GM12878 (cell line): ENCODE data around the gene PILRB. TPM values are rescaled to one million over a fixed set of nuclear protein-coding genes. Genes with fewer than 3 reads are reported as not detected.
"Not testable (repeated sequence)": the region's sequence is repeated elsewhere in the genome, so short reads cannot be mapped to it uniquely, and the experiment has no call there.

Source experiments
- ATAC-seq: fragments of 200-7000 bp; cut with Tn5 transposase; 3 replicates; pipeline ENCODE4 v1.9.1; 2020; ENCODE audit warnings: mild to moderate bottlenecking, moderate library complexity
- BruUV-seq: library from RNA; stranded (reverse); fragments of 400-500 nt; replicated peaks from 2 replicates; lab custom pipeline; 2021; lab: Mats Ljungman, UMichigan
- CTCF ChIA-PET: fragments of 300-600 bp; sonication (Branson Sonifier 250); formaldehyde crosslinking; extraction: SDS; loops from one replicate; lab custom pipeline; 2021; ENCODE audit warnings: inconsistent platforms; lab: Yijun Ruan, JAX
- POLR2A ChIA-PET: fragments of 350-600 bp; formaldehyde crosslinking; extraction: SDS; loops from one replicate; lab custom pipeline; 2021; ENCODE audit warnings: inconsistent platforms; lab: Charles Lee
- RAD21 ChIA-PET: fragments of 300-600 bp; sonication (Branson Sonifier 250); formaldehyde crosslinking; loops from one replicate; lab custom pipeline; 2023; ENCODE audit warnings: antibody characterized with exemption; ENCODE audit not compliant: unreplicated experiment; lab: Charles Lee
- SMC1A ChIA-PET: fragments of 300-600 bp; sonication (Branson Sonifier 250); formaldehyde crosslinking; loops from one replicate; lab custom pipeline; 2023; ENCODE audit not compliant: unreplicated experiment, uncharacterized antibody; lab: Charles Lee
- DNase-seq: peaks from one replicate; pipeline ENCODE4 v3.0.0-alpha.2; 2011; ENCODE audit warnings: low read depth, low spot score
- FAIRE-seq: peaks from 3 replicates; lab custom pipeline; 2011; peaks lifted over from hg19 to GRCh38; lab: Jason Lieb, UNC
- H2AFZ ChIP-seq: 2 replicates; pipeline ENCODE4 v1.6.0; 2011; ENCODE audit warnings: low read depth, low read length, control low read depth; ENCODE audit not compliant: control insufficient read depth
- H3K27ac ChIP-seq: 2 replicates; pipeline ENCODE4 v1.5.1; 2011; ENCODE audit warnings: control low read depth; ENCODE audit not compliant: control insufficient read depth, insufficient read depth
- H3K27me3 ChIP-seq, 2 experiments: replicated peaks in 1 of 2; 2 replicates each; pipeline versions ENCODE4 v1.6.0 to v1.6.1; 2011; ENCODE audit warnings: low read length in 1 of 2; ENCODE audit not compliant: control insufficient read depth in 2 of 2, insufficient read depth in 2 of 2
- H3K36me3 ChIP-seq, 2 experiments: 2 replicates each; pipeline ENCODE4 v1.5.1; 2011; ENCODE audit warnings: low read length in 1 of 2; ENCODE audit not compliant: control insufficient read depth in 2 of 2, insufficient read depth in 2 of 2
- H3K4me1 ChIP-seq: 2 replicates; pipeline ENCODE4 v1.6.1; 2011; ENCODE audit warnings: mild to moderate bottlenecking, low read length, moderate library complexity, mixed read lengths; ENCODE audit not compliant: control insufficient read depth, insufficient read depth
- H3K4me2 ChIP-seq: 2 replicates; pipeline ENCODE4 v1.6.0; 2011; ENCODE audit warnings: control low read depth; ENCODE audit not compliant: control insufficient read depth, insufficient read depth
- H3K4me3 ChIP-seq: fragments of 200-600 bp; sonication (generic); 2 replicates; pipeline ENCODE4 v1.5.1; 2016
- H3K79me2 ChIP-seq: 2 replicates; pipeline ENCODE4 v1.6.0; 2011; ENCODE audit warnings: low read length; ENCODE audit not compliant: control insufficient read depth, insufficient read depth
- H3K9ac ChIP-seq: 2 replicates; pipeline ENCODE4 v1.8.0; 2011; ENCODE audit warnings: low read length, control low read depth, mixed read lengths; ENCODE audit not compliant: control insufficient read depth, insufficient read depth
- H3K9me3 ChIP-seq: replicated peaks from 3 replicates; pipeline ENCODE4 v1.5.1; 2011; ENCODE audit warnings: mild to moderate bottlenecking, low read length; ENCODE audit not compliant: control insufficient read depth, insufficient read depth
- H4K20me1 ChIP-seq: 2 replicates; pipeline ENCODE4 v1.6.0; 2011; ENCODE audit not compliant: control insufficient read depth, insufficient read depth
- BHLHE40 ChIP-seq, 2 experiments: fragments of 450-650 bp in 1 of 2; IDR thresholded peaks; 2 replicates each; pipeline ENCODE4 v1.6.1; 2011 to 2017; ENCODE audit warnings: low read depth in 2 of 2, borderline replicate concordance in 1 of 2, improper control_type of control experiment in 1 of 2, low read length in 1 of 2, mild to moderate bottlenecking in 1 of 2
- CHD4 ChIP-seq: fragments of 200-600 bp; sonication (generic); IDR thresholded peaks from 2 replicates; pipeline ENCODE4 v1.6.1; 2016; ENCODE audit warnings: mild to moderate bottlenecking
- DPF2 ChIP-seq: fragments of 450-650 bp; IDR thresholded peaks from 2 replicates; pipeline ENCODE4 v1.6.1; 2017; ENCODE audit warnings: mild to moderate bottlenecking
- EP300 ChIP-seq, 2 experiments: fragments of 150-350 bp in 1 of 2; IDR thresholded peaks; 2 replicates each; pipeline ENCODE4 v1.6.1; 2011 to 2012; ENCODE audit warnings: low read depth in 2 of 2, low read length in 2 of 2, borderline replicate concordance in 1 of 2, improper control_type of control experiment in 1 of 2, inconsistent platforms in 1 of 2; ENCODE audit not compliant: control insufficient read depth in 1 of 2
- NFIC ChIP-seq: IDR thresholded peaks from 2 replicates; pipeline ENCODE4 v1.6.1; 2012; ENCODE audit warnings: low read depth, mild to moderate bottlenecking, inconsistent platforms, low read length, moderate library complexity
- NKRF ChIP-seq: fragments of 450-650 bp; conservative IDR thresholded peaks from 2 replicates; pipeline ENCODE4 v1.6.1; 2017; ENCODE audit warnings: mild to moderate bottlenecking, moderate library complexity
- NR2F1 ChIP-seq: fragments of 450-650 bp; conservative IDR thresholded peaks from 2 replicates; pipeline ENCODE4 v1.6.1; 2017; ENCODE audit warnings: mild to moderate bottlenecking
- PML ChIP-seq: IDR thresholded peaks from 2 replicates; pipeline ENCODE4 v1.6.1; 2012; ENCODE audit warnings: low read length, inconsistent platforms
- RELA ChIP-seq: fragments of 450-650 bp; IDR thresholded peaks from 2 replicates; pipeline ENCODE4 v1.8.0; 2014; ENCODE audit warnings: borderline replicate concordance; ENCODE audit not compliant: partially characterized antibody
- RELB ChIP-seq: fragments of 450-650 bp; IDR thresholded peaks from 2 replicates; pipeline ENCODE4 v1.6.1; 2017; ENCODE audit warnings: low read depth, mild to moderate bottlenecking, moderate library complexity
- SKIL ChIP-seq: fragments of 450-650 bp; IDR thresholded peaks from 2 replicates; pipeline ENCODE4 v1.6.1; 2017; ENCODE audit warnings: mild to moderate bottlenecking, low read depth, inconsistent platforms; ENCODE audit not compliant: poor library complexity, severe bottlenecking
- SMARCA5 ChIP-seq: fragments of 450-650 bp; IDR thresholded peaks from 2 replicates; pipeline ENCODE4 v1.6.1; 2017; ENCODE audit warnings: mild to moderate bottlenecking
- ZNF384 ChIP-seq: IDR thresholded peaks from 2 replicates; pipeline ENCODE4 v1.6.1; 2012; ENCODE audit warnings: low read depth, mild to moderate bottlenecking, low read length, improper control_type of control experiment, borderline replicate concordance
- WGBS: methylation state at CpG from one replicate; pipeline ENCODE4 v1.1.6; 2016; ENCODE audit warnings: low lambda C conversion rate; ENCODE audit not compliant: insufficient replicate concordance, insufficient coverage; ENCODE audit errors: missing lambda C conversion rate; 5-methylcytosine and 5-hydroxymethylcytosine counted together
- in situ Hi-C: fragments of 300-500 bp; cut with MboI; formaldehyde crosslinking; loops from 9 replicates; pipeline ENCODE4 v1.14.3; 2018; ENCODE audit warnings: mixed read lengths
- intact Hi-C: fragments of 100-400 bp; cut with micrococcal nuclease; formaldehyde crosslinking; loops from one replicate; pipeline ENCODE4 v1.14.2; 2022; ENCODE audit not compliant: unreplicated experiment
- polyA plus RNA-seq, 11 experiments: library from polyadenylated mRNA; depleted of rRNA in 4 of 11; unstranded in 6 of 11; stranded (reverse) in 5 of 11; fragments of >200 nt; fragmentation: Nextera tagmentation in 4 of 11; fragmentation: Illumina TruSeq in 1 of 11; extraction: Ambion mirVana in 4 of 11; extraction: Trizol in 1 of 11; gene quantifications; 1 replicate in 1 of 11; 2 replicates in 10 of 11; pipeline versions ENCODE4 v1.2.1 to v1.2.3, GENCODE V29; 2011 to 2016; ENCODE audit warnings: inconsistent platforms in 2 of 11, missing spikeins in 2 of 11, low read depth in 1 of 11
- total RNA-seq, 4 experiments: library from RNA; depleted of rRNA in 3 of 4; stranded (reverse); fragments of >200 nt in 3 of 4; fragmentation: Illumina TruSeq in 1 of 4; extraction: Trizol in 1 of 4; gene quantifications; 2 replicates each; pipeline versions ENCODE4 v1.2.1 to v1.2.3, GENCODE V29; 2013 to 2021

PILRB gene
- total and polyA plus RNA-seq, 10 of the 15 experiments (the other 5 are each of a cell fraction or from before 2014, with no cell fraction given), result 2.6 to 50.3 (median 22.0) TPM

GRCh38 chr7:100365998-100366367, 8.1 kb downstream of the PILRB start:
- H3K27ac ChIP-seq, result peak overlapping the region; percentile 95
- peaks cover 3 to 15% of the 10 kb centered on the region in 2 experiments for H3K36me3 ChIP-seq
- 24% methylated on average over 7 of the region's 7 CpGs for WGBS
- CTCF ChIA-PET, result interaction anchor here (0.7 to 3.3 kb wide), 9 partner anchors 8 to 233 kb away, joined by 3 to 39 read pairs (median 4); no protein-coding TSS in a partner anchor
- H3K79me2 ChIP-seq, BruUV-seq, H3K9me3 ChIP-seq, H2AFZ ChIP-seq, H3K27me3 ChIP-seq, in situ Hi-C loops, H4K20me1 ChIP-seq, DNase-seq, ATAC-seq: not testable (repeated sequence)
- POLR2A ChIA-PET, result interaction anchor here (0.7 to 1.9 kb wide), 11 partner anchors 9 to 172 kb away, joined by 3 to 11 read pairs (median 4); partner anchors contain the start of genes MEPCE and ZCWPW1
- RAD21 ChIA-PET, result interaction anchor here (0.6 to 2.5 kb wide), 12 partner anchors 8 to 233 kb away, joined by 3 to 20 read pairs (median 4); partner anchors contain the start of gene ZCWPW1
- H3K4me3 ChIP-seq, result 0 out of 2 replicates have a peak overlapping the region, but pooled peaks have one; percentile 2
- H3K4me2 ChIP-seq, result peak overlapping the region; percentile 84
- peak; percentile 22 for TF ChIP-seq RELA
- TF ChIP-seq CHD4, result 0 out of 2 replicates have a peak, but pooled peaks have one; percentile 51
- TF ChIP-seq SKIL, result peak; percentile 24
- TF ChIP-seq RELB, result peak; percentile 2
- 0 out of 2 replicates have a peak, but pooled peaks have one; percentile 11 for TF ChIP-seq DPF2
- TF ChIP-seq PML, result peak; percentile 36; the same call in 1 of the 2 replicates
- TF ChIP-seq SMARCA5, result peak; percentile 22; the same call in 1 of the 2 replicates
- 0 out of 2 replicates have a peak, but pooled peaks have one; percentile 48 for TF ChIP-seq NKRF
- TF ChIP-seq ZNF384, result 0 out of 2 replicates have a peak, but pooled peaks have one; percentile 55
- peak; percentile 58 to 81; a peak in 3 of 4 replicates for TF ChIP-seq BHLHE40 (IDR thresholded peaks at IDR 0.05; ENCODE audit: borderline replicate concordance in 1 of 2, low read depth in 2 of 2, low read length in 1 of 2)
- TF ChIP-seq EP300 (IDR thresholded peaks at IDR 0.05; ENCODE audit: borderline replicate concordance in 1 of 2, control insufficient read depth in 1 of 2, low read depth in 2 of 2, low read length in 2 of 2), result peak in 1 of 2 experiments; percentile 6; a peak in 1 of 4 replicates
- peak; percentile 52; the same call in 1 of the 2 replicates for TF ChIP-seq NFIC
- peak; percentile 76 for TF ChIP-seq NR2F1
- peak; percentile 44 for FAIRE-seq
- SMC1A ChIA-PET, result interaction anchor here (0.7 to 3.6 kb wide), 9 partner anchors 9 to 64 kb away, joined by 3 to 16 read pairs (median 4); partner anchors contain the start of gene ZCWPW1
- peaks cover 61% of the 10 kb centered on the region for H3K4me1 ChIP-seq
- H3K9ac ChIP-seq, result peak overlapping the region; percentile 65
- intact Hi-C loops, result loop anchor here (1.0 to 10.0 kb wide), 3 partner anchors 30 to 179 kb away; no protein-coding TSS in a partner anchor
